Measurements from ENCODE around the gene TAMALIN. TPM values are rescaled to one million over a fixed set of nuclear protein-coding genes. Genes with fewer than 3 reads are reported as not detected.

TAMALIN gene
- total and polyA plus RNA-seq, 2 donors = 9.2 to 47.4 TPM

GRCh38 chr12:51994539-51994820, 12.3 kb upstream of the TAMALIN start:
- no peak for DNase-seq (ENCODE audit: low read depth in 6 of 9, low spot score in 9 of 9)
- no peak overlapping the region for H3K4me3 ChIP-seq (ENCODE audit: low read length in 2 of 2)
- H3K4me1 ChIP-seq (ENCODE audit: control insufficient read depth in 2 of 2, insufficient read depth in 2 of 2, low read length in 2 of 2) = no peaks in the 10 kb centered on the region
- H3K27ac ChIP-seq (ENCODE audit: low read depth in 1 of 2, low read length in 1 of 2) = no peak overlapping the region
- WGBS = 98% methylated on average over 17 of the region's 17 CpGs
- peaks cover 0 to 1% of the 10 kb centered on the region in 2 donors for H3K9me3 ChIP-seq (ENCODE audit: control insufficient read depth in 2 of 2, insufficient read depth in 1 of 2, low read length in 1 of 2)
- no peaks in the 10 kb centered on the region for H3K27me3 ChIP-seq (ENCODE audit: control insufficient read depth in 2 of 2, insufficient read depth in 1 of 2, low read length in 1 of 2)
- H3K36me3 ChIP-seq (ENCODE audit: control insufficient read depth in 2 of 2, insufficient read depth in 2 of 2, low read length in 1 of 2) = peaks cover 27 to 39% of the 10 kb centered on the region in 2 donors

DNA sequence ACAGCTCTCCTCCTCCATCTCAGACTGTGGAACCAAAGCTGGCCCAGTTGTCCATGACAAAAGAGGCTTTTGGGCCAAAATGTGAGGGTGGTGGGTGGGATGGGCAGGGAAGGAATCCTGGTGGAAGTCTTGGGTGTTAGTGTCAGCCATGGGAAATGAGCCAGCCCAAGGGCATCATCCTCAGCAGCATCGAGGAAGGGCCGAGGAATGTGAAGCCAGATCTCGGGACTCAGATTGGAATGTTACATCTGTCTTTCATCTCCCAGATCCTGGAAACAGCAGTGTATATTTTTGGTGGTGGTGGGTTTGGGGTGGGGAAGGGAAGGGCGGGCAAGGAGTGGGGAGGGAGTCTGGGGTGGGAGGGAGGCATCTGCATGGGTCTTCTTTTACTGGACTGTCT, 11.8 kb upstream of the TAMALIN start:
- H3K36me3 ChIP-seq (ENCODE audit: control insufficient read depth in 2 of 2, insufficient read depth in 2 of 2, low read length in 1 of 2) = peaks cover 27 to 39% of the 10 kb centered on the region in 2 donors
- no peak overlapping the region for H3K4me3 ChIP-seq (ENCODE audit: low read length in 2 of 2)
- H3K9me3 ChIP-seq (ENCODE audit: control insufficient read depth in 2 of 2, insufficient read depth in 1 of 2, low read length in 1 of 2) = peaks cover 0 to 1% of the 10 kb centered on the region in 2 donors
- H3K27me3 ChIP-seq (ENCODE audit: control insufficient read depth in 2 of 2, insufficient read depth in 1 of 2, low read length in 1 of 2) = no peaks in the 10 kb centered on the region
- no peaks in the 10 kb centered on the region for H3K4me1 ChIP-seq (ENCODE audit: control insufficient read depth in 2 of 2, insufficient read depth in 2 of 2, low read length in 2 of 2)
- 98% methylated on average over 4 of the region's 4 CpGs for WGBS
- no peak overlapping the region for H3K27ac ChIP-seq (ENCODE audit: low read depth in 1 of 2, low read length in 1 of 2)
- no peak for DNase-seq (ENCODE audit: low read depth in 6 of 9, low spot score in 9 of 9)

DNA sequence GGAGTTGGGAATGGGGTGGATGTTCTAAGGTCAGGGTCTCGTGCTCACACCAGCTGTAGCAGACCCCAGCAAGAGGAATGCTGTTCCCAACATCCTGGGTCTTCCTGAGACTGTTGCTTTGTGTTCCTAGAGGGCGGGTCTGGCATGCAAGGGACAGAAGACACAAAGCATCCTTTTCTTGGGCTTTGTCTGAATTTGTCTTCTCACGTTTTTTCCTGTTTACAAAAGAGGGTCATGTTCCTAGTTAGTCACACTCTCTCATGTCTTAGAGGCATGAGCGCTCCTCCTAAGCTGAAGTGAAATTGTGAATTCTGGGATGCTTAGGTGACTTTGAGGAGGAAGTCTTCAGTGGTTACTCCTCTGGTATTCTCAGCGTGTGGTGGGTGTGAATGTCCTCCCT, 9.6 kb upstream of the TAMALIN start:
- H3K36me3 ChIP-seq (ENCODE audit: control insufficient read depth in 2 of 2, insufficient read depth in 2 of 2, low read length in 1 of 2) = peaks cover 21 to 34% of the 10 kb centered on the region in 2 donors
- H3K27me3 ChIP-seq (ENCODE audit: control insufficient read depth in 2 of 2, insufficient read depth in 1 of 2, low read length in 1 of 2) = no peaks in the 10 kb centered on the region
- no peak for DNase-seq (ENCODE audit: low read depth in 6 of 9, low spot score in 9 of 9)
- no peaks in the 10 kb centered on the region for H3K4me1 ChIP-seq (ENCODE audit: control insufficient read depth in 2 of 2, insufficient read depth in 2 of 2, low read length in 2 of 2)
- no peak overlapping the region for H3K4me3 ChIP-seq (ENCODE audit: low read length in 2 of 2)
- 96% methylated on average over 5 of the region's 5 CpGs for WGBS
- no peak overlapping the region for H3K27ac ChIP-seq (ENCODE audit: low read depth in 1 of 2, low read length in 1 of 2)
- peaks cover 0 to 1% of the 10 kb centered on the region in 2 donors for H3K9me3 ChIP-seq (ENCODE audit: control insufficient read depth in 2 of 2, insufficient read depth in 1 of 2, low read length in 1 of 2)

- no peak overlapping the region for H3K4me3 ChIP-seq (ENCODE audit: low read length in 2 of 2)
- H3K4me1 ChIP-seq (ENCODE audit: control insufficient read depth in 2 of 2, insufficient read depth in 2 of 2, low read length in 2 of 2) = peaks cover 21 to 53% of the 10 kb centered on the region in 2 donors
- 93% methylated on average over 8 of the region's 8 CpGs for WGBS
- H3K36me3 ChIP-seq (ENCODE audit: control insufficient read depth in 2 of 2, insufficient read depth in 2 of 2, low read length in 1 of 2) = peaks cover 0 to 2% of the 10 kb centered on the region in 2 donors
- H3K9me3 ChIP-seq (ENCODE audit: control insufficient read depth in 2 of 2, insufficient read depth in 1 of 2, low read length in 1 of 2) = no peaks in the 10 kb centered on the region
- H3K27ac ChIP-seq (ENCODE audit: low read depth in 1 of 2, low read length in 1 of 2) = no peak overlapping the region
- H3K27me3 ChIP-seq (ENCODE audit: control insufficient read depth in 2 of 2, insufficient read depth in 1 of 2, low read length in 1 of 2) = peaks cover 15 to 27% of the 10 kb centered on the region in 2 donors
- no peak for DNase-seq (ENCODE audit: low read depth in 6 of 9, low spot score in 9 of 9)
These were observed 3.7 kb upstream of the TAMALIN start for GRCh38 chr12:52003016-52003550.

DNA sequence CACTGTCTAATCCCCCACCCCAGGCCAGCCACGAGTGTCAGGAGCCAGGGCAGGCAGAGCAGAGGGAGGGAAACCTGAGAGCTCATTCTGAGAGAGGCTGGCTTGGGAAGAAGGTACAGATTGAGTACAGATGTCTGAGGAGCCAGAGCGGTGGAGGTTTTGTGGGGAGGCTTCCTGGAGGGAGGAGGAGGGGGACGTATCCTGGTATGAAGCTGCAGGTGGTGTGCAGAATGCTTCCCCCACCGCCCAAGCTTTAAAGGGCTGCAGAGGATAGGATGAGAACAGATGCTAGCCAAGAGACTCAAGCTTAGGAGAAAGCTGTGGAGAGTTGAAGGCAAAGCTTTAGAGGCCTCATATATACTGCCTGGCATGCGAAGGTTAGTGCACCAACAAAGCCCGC, 3.2 kb upstream of the TAMALIN start:
- WGBS = 9% methylated on average over 6 of the region's 6 CpGs
- Histone ChIP-seq H3K27me3 (ENCODE audit: control insufficient read depth in 2 of 2, insufficient read depth in 1 of 2, low read length in 1 of 2) (peaks cover 15 to 32% of the 10 kb centered on the region in 2 donors), H3K36me3 (ENCODE audit: control insufficient read depth in 2 of 2, insufficient read depth in 2 of 2, low read length in 1 of 2) (no peaks in the 10 kb centered on the region), H3K27ac (ENCODE audit: low read depth in 1 of 2, low read length in 1 of 2) (peak overlapping the region in 1 of 2 donors; percentile 26), H3K9me3 (ENCODE audit: control insufficient read depth in 2 of 2, insufficient read depth in 1 of 2, low read length in 1 of 2) (no peaks in the 10 kb centered on the region), H3K4me1 (ENCODE audit: control insufficient read depth in 2 of 2, insufficient read depth in 2 of 2, low read length in 2 of 2) (peaks cover 21 to 57% of the 10 kb centered on the region in 2 donors), H3K4me3 (ENCODE audit: low read length in 2 of 2) (no peak overlapping the region)
- peak in 2 of 9 donors; percentile 32 to 61 for DNase-seq (ENCODE audit: low read depth in 6 of 9, low spot score in 9 of 9)

- WGBS = 72% methylated on average over 5 of the region's 5 CpGs
- peak in 1 of 9 donors; percentile 34 for DNase-seq (ENCODE audit: low read depth in 6 of 9, low spot score in 9 of 9)
- Histone ChIP-seq H3K4me3 (ENCODE audit: low read length in 2 of 2) (no peak overlapping the region), H3K4me1 (ENCODE audit: control insufficient read depth in 2 of 2, insufficient read depth in 2 of 2, low read length in 2 of 2) (peaks cover 21 to 57% of the 10 kb centered on the region in 2 donors), H3K9me3 (ENCODE audit: control insufficient read depth in 2 of 2, insufficient read depth in 1 of 2, low read length in 1 of 2) (no peaks in the 10 kb centered on the region), H3K27ac (ENCODE audit: low read depth in 1 of 2, low read length in 1 of 2) (peak overlapping the region in 1 of 2 donors; percentile 45), H3K36me3 (ENCODE audit: control insufficient read depth in 2 of 2, insufficient read depth in 2 of 2, low read length in 1 of 2) (no peaks in the 10 kb centered on the region), H3K27me3 (ENCODE audit: control insufficient read depth in 2 of 2, insufficient read depth in 1 of 2, low read length in 1 of 2) (peaks cover 15 to 38% of the 10 kb centered on the region in 2 donors)
These were observed 2.6 kb upstream of the TAMALIN start for GRCh38 chr12:52004042-52004648.

GRCh38 chr12:52005218-52005902, 1.4 kb upstream of the TAMALIN start:
- Histone ChIP-seq H3K4me3 (ENCODE audit: low read length in 2 of 2) (no peak overlapping the region), H3K4me1 (ENCODE audit: control insufficient read depth in 2 of 2, insufficient read depth in 2 of 2, low read length in 2 of 2) (peaks cover 21 to 66% of the 10 kb centered on the region in 2 donors)
- WGBS = 84% methylated on average over 10 of the region's 10 CpGs

GRCh38 chr12:52005903-52006703, 643 bp upstream of the TAMALIN start:
- no peak overlapping the region for H3K27ac ChIP-seq (ENCODE audit: low read depth in 1 of 2, low read length in 1 of 2)
- peaks cover 15 to 38% of the 10 kb centered on the region in 2 donors for H3K27me3 ChIP-seq (ENCODE audit: control insufficient read depth in 2 of 2, insufficient read depth in 1 of 2, low read length in 1 of 2)
- H3K4me1 ChIP-seq (ENCODE audit: control insufficient read depth in 2 of 2, insufficient read depth in 2 of 2, low read length in 2 of 2) = peaks cover 21 to 69% of the 10 kb centered on the region in 2 donors
- WGBS = 22% methylated on average over 28 of the region's 28 CpGs
- peaks cover 0 to 4% of the 10 kb centered on the region in 2 donors for H3K36me3 ChIP-seq (ENCODE audit: control insufficient read depth in 2 of 2, insufficient read depth in 2 of 2, low read length in 1 of 2)
- DNase-seq (ENCODE audit: low read depth in 6 of 9, low spot score in 9 of 9) = no peak
- H3K4me3 ChIP-seq (ENCODE audit: low read length in 2 of 2) = peak overlapping the region; percentile 24 to 65
- H3K9me3 ChIP-seq (ENCODE audit: control insufficient read depth in 2 of 2, insufficient read depth in 1 of 2, low read length in 1 of 2) = peaks cover 0 to 5% of the 10 kb centered on the region in 2 donors

More at GRCh38 chr12:52005218-52005902, 1.4 kb upstream of the TAMALIN start:
- Histone ChIP-seq H3K27ac (ENCODE audit: low read depth in 1 of 2, low read length in 1 of 2) (no peak overlapping the region), H3K9me3 (ENCODE audit: control insufficient read depth in 2 of 2, insufficient read depth in 1 of 2, low read length in 1 of 2) (peaks cover 0 to 3% of the 10 kb centered on the region in 2 donors), H3K27me3 (ENCODE audit: control insufficient read depth in 2 of 2, insufficient read depth in 1 of 2, low read length in 1 of 2) (peaks cover 15 to 38% of the 10 kb centered on the region in 2 donors), H3K36me3 (ENCODE audit: control insufficient read depth in 2 of 2, insufficient read depth in 2 of 2, low read length in 1 of 2) (no peaks in the 10 kb centered on the region)
- no peak for DNase-seq (ENCODE audit: low read depth in 6 of 9, low spot score in 9 of 9)

All from thymus (tissue), 11 donors.